22Rv1 (cell line): ENCODE measurements around the gene SDK2.

ENCODE experiments used
- ZFX ChIP-seq: fragments of 450-650 bp; IDR thresholded peaks from 2 replicates; pipeline ENCODE4 v1.6.1; 2017; ENCODE audit warnings: antibody characterized with exemption, borderline replicate concordance
- TF ChIP-seq, protein P1 (sequence below): fragments of 450-650 bp; IDR thresholded peaks from 2 replicates; pipeline ENCODE4 v1.5.1; 2017; ENCODE audit warnings: mild to moderate bottlenecking

DNA sequence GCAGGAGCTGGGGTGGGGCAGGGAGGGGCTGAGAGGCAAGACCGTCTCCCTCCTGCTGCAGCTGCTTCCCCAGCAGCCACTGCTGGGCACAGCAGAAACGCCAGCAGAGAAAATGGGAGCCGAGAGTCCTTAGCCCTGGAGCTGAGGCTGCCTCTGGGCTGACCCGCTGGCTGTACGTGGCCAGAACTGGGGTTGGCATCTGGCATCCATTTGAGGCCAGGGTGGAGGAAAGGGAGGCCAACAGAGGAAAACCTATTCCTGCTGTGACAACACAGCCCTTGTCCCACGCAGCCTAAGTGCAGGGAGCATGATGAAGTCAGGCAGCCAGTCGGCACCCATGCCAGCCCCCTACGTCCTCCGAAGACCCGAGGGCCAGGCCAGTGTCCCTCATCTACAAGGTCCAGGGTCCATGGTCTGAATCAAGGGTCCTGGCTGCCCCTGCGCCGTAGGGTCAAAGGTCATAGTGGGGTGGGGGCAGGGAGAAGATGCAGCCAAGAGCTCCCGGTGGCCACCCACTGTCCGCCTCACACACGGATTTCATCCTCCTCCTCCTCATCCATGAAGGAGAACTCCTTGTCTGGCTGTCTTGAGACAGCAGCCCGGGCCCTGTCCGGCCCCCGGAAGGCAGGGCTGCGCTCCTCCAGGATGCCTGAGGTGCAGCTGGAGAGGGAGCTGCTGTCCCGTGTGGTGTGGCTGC, 359.2 kb downstream of the SDK2 start:
- TF ChIP-seq, protein P1, sequence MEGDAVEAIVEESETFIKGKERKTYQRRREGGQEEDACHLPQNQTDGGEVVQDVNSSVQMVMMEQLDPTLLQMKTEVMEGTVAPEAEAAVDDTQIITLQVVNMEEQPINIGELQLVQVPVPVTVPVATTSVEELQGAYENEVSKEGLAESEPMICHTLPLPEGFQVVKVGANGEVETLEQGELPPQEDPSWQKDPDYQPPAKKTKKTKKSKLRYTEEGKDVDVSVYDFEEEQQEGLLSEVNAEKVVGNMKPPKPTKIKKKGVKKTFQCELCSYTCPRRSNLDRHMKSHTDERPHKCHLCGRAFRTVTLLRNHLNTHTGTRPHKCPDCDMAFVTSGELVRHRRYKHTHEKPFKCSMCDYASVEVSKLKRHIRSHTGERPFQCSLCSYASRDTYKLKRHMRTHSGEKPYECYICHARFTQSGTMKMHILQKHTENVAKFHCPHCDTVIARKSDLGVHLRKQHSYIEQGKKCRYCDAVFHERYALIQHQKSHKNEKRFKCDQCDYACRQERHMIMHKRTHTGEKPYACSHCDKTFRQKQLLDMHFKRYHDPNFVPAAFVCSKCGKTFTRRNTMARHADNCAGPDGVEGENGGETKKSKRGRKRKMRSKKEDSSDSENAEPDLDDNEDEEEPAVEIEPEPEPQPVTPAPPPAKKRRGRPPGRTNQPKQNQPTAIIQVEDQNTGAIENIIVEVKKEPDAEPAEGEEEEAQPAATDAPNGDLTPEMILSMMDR = no peak
- no peak for TF ChIP-seq ZFX
